HG02885 (cell line): Measurements from ENCODE around the gene SPAG9.
"Not testable (repeated sequence)": the region's sequence is repeated elsewhere in the genome, so short reads cannot be mapped to it uniquely, and the experiment has no call there.

Experiments
- ATAC-seq: cut with Tn5 transposase; IDR thresholded peaks from one replicate; pipeline ENCODE4 v1.9.1; 2021; ENCODE audit warnings: mild to moderate bottlenecking; ENCODE audit not compliant: unreplicated experiment, poor library complexity

Gene SPAG9

GRCh38 chr17:51135956-51136355 lies 15.3 kb upstream of the SPAG9 start:
- ATAC-seq = no peak

DNA sequence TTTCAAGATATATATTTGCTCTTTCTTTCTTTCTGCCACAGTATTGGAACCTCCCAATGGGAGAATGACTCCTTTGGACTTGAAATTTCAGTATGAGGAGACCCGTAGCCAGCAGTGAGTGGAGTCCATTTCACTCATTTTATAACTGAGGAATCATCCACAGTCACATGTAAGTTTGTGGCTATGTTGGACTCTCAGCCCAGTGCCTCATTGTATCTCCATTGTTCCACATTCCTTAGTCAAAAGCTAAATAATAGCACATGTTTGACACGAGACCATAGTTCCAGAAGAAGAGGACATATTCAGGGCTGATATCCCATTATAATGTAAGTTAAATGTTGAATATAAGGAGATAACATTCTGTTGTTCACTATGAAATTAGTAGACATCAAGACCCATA lies 12.7 kb upstream of the SPAG9 start:
- ATAC-seq = no peak

DNA sequence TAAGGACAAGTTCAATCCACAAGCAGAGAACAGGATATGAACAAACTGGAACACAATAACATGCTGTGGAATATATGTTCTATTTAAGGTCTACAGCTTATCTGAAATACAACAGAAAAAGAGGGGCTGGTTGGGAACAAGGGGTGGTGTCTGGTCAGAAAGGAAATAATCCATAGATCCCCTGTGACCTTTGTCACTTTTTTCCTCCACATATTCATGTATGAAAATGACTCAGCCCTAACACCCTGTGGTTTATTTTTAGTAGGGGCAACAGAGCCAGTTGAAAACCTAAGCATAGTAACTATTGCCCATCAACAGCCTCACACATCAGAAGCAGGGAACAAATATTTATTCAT lies 12.3 kb upstream of the SPAG9 start:
- no peak for ATAC-seq

GRCh38 chr17:51128076-51128475 lies 7.4 kb upstream of the SPAG9 start:
- no peak for ATAC-seq

DNA sequence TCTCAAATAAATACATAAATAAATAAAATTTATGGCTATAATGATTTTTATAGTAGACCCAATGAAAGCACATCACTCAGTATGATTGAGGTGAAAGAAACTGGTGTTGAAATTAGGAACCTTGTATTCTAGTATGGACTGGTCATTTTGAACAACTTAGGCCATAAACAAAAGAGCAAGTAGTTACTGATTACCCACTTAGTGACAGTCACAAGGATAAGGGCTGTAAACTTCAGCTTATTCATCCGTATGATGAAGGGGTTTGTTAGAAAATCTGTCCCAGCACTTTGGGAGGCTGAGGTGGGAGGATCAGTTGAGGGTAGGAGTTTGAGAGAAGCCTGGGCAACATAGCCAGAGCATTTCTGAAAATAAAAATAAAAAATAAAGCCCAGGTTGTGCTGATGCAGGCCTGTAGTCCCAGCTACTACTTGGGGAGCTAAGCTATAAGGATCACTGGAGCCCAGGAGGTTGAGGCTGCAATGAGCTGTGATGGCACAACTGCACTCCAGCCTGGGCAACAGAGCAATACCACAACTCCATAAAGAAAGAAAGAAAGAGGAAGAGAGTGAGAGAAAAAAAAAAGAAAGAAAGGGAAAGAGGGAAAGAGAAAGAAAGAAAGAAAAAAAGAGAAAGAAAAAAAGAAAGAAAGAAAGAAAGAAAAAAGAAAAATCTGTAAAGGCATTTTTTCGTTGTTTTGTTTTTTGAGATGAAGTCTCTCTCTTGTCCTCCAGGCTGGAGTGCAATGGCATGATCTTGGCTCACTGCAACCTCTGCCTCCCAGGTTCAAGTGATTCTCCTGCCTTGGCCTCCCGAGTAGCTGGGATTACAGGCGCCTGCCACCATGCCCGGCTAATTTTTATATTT lies 4.2 kb upstream of the SPAG9 start:
- no peak for ATAC-seq

DNA sequence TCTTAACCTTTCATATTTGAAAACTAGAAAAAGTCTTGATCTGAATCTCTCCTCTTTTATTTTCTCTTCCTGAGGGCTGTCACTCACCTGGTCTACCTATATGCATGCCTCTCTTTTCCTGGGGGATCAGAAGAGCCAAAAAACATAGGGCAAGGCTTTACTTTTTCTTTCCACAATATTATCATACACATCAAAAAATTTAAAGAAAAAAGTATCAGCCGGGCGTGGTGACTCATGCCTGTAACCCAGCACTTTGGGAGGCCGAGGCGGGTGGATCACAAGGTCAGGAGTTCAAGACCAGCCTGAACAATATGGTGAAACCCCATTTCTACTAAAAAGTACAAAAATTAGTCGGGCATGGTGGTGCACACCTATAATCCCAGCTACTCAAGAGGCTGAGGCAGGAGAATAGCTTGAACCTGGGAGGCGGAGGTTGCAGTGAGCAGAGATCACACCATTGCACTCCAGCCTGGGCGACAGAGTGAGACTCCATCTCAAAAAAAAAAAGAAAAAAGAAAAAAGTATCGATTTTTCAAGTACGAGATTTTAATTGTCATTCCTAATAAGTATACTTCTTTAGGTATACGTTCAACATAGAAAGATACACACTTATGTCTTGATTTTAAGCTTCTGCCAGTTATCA lies 1.9 kb upstream of the SPAG9 start:
- not testable (repeated sequence) for ATAC-seq

DNA sequence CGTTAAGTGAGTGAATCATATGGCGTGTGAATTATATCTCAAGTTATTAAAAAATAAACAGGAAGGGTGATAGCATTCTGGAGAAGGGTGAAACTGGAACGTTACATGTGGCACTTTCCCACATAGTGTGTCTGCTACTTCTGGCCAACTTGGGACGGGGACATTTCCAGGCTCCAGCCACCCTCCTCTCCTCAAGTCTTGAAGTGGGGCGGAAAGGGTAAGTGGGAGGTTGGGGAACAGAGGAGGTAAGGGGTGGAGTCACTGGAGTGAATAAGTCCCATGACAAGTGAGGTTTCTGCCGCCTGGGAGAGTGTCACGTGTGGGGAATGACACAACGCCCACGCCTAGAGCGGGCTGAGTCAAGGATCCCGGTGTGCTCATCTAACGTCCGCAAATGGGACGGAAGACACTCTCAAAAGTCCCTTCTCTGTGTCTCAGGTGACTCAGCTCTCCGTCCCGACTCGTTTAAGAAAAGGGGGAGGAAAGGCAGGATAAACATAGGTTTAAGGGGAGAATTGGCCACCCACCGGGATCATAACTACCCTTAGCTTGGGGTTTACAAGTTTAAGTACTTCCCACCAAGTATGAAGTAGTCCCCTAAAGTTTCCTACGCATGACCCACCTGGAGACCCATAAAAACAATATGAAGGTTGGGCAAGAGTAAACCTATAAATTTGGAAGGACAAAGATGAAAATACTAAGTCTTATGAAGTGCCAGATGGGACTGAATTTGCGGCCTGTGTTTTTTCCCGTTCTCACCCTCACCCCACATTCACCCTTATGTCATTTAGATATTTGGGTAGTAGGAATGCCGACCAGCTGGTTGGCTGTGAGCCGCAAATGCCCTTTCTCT lies 1.2 kb upstream of the SPAG9 start:
- ATAC-seq = peak; percentile 37

DNA sequence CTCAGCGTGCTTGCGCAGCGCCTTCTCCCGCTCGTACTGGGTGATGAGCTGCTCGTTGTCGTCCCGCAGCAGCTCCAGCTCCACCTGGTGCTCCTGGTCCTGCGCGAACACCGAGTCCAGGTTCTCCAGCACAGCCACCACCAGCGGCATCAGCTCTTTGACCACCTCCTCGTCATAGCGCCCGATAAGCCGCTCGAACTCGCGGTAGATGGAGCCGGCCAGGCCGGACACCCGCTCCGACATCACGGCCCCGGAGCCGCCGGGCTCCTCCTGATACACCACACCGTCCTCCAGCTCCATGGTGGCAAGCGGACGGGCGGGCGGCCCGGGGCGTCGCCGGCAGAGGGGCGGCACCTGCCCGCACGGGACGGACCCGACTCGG lies 320 bp downstream of the SPAG9 start:
- ATAC-seq = peak; percentile 30

GRCh38 chr17:51119415-51120356 lies 982 bp downstream of the SPAG9 start:
- ATAC-seq = peak; percentile 28

GRCh38 chr17:51118330-51119195 lies 2.1 kb downstream of the SPAG9 start:
- ATAC-seq = no peak

- no peak for ATAC-seq
Observed at GRCh38 chr17:51115179-51115578, 5.5 kb downstream of the SPAG9 start.

DNA sequence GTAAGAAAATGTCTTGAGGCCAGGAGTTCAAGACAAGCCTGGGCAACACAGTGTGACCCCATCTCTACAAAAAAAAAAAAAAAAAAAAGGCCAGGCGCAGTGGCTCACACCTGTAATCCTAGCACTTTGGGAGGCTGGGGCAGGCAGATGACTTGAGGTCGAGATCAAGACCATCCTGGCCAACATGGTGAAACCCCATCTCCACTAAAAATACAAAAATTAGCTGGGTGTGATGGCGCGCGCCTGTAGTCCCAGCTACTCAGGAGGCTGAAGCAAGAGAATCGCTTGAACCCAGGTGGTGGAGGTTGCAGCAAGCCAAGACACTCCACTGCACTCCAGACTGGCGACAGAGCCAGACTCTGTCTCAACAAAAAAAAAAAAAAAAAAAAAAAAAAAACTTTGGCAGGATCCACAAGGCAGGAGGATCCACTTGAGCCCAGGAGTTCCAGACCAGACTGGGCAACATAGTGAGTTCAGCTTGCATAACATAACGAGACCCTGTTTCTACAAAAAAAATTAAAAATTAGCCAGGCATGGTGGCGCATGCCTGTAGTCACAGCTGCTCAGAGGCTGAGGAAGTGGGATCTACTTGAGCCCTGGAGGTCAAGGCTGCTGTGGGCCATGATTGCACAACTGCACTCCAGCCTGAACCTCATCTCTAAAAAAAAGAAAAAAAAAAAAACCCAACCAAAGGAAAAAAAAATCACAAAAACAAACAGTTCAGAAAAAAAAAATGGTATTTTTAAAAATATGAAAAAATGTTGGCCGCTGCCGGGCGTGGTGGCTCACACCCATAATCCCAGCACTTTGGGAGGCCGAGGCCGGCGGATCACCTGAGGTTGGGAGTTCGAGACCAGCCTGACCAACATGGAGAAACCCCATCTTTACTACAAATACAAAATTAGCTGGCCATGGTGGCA lies 8.1 kb downstream of the SPAG9 start:
- ATAC-seq = not testable (repeated sequence)

GRCh38 chr17:51107778-51108177 lies 12.9 kb downstream of the SPAG9 start:
- no peak for ATAC-seq

GRCh38 chr17:51103451-51103850 lies 17.2 kb downstream of the SPAG9 start:
- no peak for ATAC-seq

DNA sequence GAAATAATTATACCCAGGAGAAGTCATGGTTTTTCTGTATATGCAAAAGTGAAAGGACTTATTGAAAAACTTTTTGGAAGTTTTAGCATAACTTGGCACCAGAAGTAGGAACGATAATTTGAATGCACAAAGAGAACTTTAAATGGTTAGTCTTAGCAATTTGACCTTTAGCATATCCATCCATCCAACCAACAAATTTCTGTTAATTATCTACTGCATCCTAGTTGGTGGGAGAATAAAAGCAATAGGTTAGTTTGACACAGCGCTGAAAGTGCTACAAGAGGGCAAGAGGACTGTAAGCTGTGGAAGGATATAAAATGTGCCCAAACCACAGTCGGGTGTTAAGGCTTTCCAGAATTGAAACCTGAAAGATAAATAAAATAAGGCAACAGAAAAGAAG lies 17.6 kb downstream of the SPAG9 start:
- ATAC-seq = no peak

DNA sequence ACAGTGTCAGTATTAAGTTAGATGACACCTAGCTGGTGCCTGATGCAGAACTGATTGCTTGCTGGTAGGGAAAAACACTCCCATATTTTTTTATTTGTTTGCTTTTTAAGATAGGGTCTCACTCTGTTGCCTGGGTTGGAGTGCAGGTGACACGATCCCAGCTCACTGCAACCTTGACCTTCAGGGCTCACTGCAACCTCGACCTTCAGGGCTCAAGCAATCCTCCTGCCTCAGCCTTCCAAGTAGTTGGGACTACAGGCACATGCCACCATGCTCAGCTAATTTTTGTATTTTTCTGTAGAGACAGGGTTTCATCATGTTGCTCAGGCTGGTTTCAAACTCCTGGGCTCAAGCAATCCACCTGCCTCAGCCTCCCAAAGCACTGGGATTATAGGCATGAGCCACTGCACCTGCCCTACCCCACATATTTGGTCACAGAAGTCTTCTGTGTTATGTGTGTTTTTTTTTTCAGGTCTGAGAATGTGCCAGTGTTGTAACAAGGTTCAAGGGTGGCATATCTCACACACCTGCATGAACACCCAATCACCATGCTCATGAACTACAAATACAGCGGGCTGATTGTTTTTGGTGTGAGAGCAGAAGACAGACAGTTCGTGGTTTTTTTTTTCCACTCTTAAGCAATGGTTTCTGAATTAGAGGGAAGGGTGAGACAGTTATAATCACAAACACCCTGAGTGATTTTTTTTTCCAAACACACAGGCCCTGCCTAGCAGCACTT lies 22.8 kb downstream of the SPAG9 start:
- no peak for ATAC-seq

DNA sequence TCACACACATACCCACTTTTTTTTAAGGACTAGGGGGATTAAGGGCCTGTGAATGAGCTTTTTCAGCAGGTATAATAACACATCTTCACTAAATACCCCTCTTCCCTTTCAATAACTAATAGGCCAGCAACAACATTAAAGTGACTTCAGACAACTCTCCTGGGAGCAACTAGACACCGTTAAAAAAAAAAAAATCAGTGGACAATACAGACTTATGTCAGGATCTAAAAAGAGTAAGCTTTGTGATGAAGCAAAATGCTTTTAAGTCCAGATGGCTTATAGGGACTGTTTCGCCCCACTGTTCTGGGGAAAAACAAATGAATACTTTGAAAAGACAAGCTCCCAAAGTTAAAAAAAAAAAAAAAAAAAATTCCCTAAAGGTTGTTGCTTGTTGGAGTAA lies 29.0 kb downstream of the SPAG9 start:
- ATAC-seq = no peak
